Fibroblast of skin of scalp (primary cell): ENCODE data around the gene EEFSEC.
"Not testable (repeated sequence)": the region's sequence is repeated elsewhere in the genome, so short reads cannot be mapped to it uniquely, and the experiment has no call there.

ENCODE experiments used
- DNase-seq: peaks from one replicate; pipeline ENCODE4 v3.0.0-alpha.2; 2013

The EEFSEC gene

GRCh38 chr3:128152419-128153155 is 694 bp upstream of the EEFSEC start:
- DNase-seq = peak; percentile 75

GRCh38 chr3:128154354-128154753 is 1.1 kb downstream of the EEFSEC start:
- DNase-seq = not testable (repeated sequence)

DNA sequence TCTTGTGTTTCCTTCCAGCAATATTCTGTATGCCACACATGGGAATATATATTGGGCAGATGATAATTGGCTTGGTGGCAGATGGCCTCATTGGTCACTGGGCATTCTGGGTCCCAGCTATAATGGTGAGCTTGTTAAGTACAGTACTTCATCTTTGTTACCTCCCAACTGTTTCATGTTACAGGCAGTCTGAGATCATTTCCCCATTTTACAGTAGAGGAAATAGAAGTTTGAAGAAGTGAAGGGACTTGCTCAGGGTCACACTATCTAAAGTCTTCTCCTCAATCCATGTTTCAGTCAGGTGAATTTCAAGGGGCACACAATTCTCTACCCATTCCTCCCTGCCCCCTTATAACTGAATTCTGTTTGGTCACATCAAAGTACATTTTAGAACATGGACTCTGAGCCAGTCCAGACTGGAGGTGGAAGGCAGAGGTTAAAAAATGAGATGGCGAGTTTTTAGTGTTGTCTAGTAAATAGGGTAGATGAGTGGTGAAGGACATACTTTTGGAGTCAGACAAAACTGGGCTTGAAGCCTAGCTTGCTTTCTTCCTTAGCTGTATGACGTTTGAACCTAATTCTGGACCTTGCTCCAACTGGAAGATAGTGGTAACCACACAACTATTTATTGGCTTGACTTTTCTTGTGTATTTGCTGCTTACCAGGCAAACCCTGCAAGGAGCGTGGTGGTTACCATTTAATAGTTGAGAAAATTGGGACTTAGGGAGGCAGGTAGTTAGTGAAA is 2.5 kb downstream of the EEFSEC start:
- no peak for DNase-seq

GRCh38 chr3:128160661-128161060 is 7.4 kb downstream of the EEFSEC start:
- DNase-seq = no peak

- DNase-seq = no peak
These were observed 10.2 kb downstream of the EEFSEC start for GRCh38 chr3:128163432-128163831.

DNA sequence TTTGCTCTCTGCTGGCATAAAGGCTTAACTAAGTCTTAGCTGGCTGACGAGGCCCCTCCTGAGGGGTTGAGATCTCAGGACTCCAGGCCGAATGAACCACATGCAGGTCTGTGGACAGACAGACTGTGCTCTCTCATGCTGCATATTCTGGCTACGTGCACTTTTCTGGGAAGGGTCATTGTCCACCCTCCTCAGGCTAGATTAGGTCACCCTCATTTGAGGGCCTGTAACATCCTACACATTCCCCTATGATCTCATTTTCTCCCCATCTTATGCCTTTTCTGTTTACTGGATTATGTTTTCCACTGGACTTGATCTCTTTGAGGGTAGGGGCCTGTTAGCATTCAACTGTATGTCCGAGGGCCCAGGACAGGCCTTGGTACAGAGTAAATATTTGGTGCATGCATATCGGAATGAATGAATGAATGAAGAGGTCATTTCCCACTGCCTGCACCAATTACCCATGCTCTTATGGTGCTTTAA is 13.7 kb downstream of the EEFSEC start:
- no peak for DNase-seq

DNA sequence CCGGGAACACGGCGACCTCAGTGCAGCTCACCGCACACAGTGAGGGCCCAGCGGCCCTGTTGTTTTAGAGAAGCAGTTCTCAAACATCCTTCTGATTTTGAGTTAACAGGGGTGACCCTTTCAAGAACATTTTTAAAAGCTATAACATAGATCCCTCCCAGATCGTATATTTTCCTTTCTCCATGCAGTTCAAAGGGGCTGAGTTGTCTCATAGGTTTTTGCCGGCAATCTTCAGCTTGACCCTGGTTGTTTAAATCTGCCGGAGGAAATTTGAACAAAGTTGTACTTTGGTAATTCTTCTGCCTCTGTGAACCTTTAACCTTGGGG is 14.3 kb downstream of the EEFSEC start:
- no peak for DNase-seq

GRCh38 chr3:128167973-128168674 is 14.8 kb downstream of the EEFSEC start:
- peak; percentile 9 for DNase-seq

DNA sequence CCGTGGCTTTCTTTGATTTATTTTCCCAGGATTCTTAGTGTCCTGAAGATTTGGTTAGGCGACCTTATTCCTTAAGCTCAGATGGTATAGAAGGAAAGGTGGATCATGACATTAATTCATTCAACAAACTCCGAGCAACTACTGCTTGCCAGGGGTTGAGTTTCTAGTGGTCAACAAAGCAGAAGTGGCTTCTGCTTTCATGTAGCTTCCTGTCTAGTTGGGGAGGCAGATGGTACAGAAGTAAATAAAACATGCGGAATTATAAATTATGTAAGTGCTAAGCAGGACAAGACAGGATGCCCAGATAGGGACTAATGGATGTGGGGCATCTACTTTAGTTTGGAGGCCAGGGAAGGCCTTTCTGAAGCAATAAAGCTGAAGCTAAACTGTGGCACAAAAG is 15.6 kb downstream of the EEFSEC start:
- no peak for DNase-seq

GRCh38 chr3:128170866-128171516 is 17.7 kb downstream of the EEFSEC start:
- DNase-seq = peak; percentile 77

GRCh38 chr3:128173200-128173599 is 19.9 kb downstream of the EEFSEC start:
- DNase-seq = no peak

- no peak for DNase-seq
These were observed 20.6 kb downstream of the EEFSEC start for GRCh38 chr3:128173849-128174248.

- no peak for DNase-seq
These were observed 21.7 kb downstream of the EEFSEC start for GRCh38 chr3:128174675-128175590.

DNA sequence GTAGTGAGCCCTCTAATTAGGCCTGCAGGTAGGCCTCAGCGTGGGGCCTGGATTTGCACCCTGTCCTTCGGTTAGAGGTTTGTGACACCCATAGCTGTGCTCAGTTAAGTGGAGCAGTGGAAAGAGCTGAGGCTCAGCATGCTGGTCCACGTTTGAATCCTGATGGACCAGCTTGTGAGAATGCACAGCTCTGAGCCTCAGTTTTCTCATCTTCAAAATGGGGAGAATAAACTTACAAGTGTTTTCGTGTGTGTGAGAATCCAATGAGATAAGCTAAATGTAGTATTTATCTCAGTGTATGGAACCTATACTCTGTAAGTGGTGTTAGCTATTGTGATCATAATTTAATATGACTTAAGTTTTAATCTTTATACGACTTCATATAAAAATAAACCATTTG is 22.5 kb downstream of the EEFSEC start:
- DNase-seq = no peak

DNA sequence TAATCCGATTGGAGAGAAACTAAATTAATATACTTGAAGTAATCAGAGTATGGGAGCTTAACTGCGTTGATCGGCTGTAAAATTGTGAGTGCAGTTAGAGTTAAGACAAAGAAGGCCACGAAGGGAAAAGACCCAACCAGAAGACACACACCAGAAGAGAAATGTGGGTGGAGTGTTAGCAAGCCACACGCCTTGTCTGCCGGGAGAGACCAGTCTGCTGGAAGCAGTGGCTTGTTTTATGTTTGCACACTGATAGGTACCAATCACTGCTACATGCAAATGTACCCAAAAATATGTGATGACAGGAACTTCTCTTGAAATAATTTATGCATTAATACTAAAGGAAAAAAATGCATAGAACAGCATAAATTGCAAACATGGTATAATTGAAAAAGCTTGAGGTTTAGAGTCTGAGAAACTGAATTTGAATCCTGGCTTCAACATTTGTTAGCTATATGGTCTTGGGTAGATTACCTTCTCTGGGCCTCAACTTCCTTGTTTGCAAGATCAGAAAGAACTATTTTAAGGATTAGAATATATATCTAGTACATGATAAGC is 23.1 kb downstream of the EEFSEC start:
- DNase-seq = no peak

DNA sequence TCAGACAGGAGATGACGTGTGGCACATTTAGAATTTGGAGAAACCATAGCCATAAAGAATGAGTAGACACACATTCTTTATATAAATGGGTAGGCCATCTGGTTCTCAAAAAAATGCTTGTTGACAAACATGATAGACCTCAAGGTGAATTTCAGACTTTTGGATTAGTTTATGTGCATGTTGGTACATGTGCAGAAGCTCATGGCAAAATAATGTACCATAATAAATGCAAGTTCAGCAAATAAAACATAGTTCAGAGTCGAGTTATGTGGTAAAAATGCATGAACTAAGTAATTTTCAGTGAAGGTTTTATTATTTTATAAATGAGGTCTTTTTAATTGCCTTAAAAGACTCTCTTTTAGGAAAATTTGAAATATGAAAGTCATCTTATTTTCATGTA is 24.6 kb downstream of the EEFSEC start:
- no peak for DNase-seq

GRCh38 chr3:128178782-128179483 is 25.7 kb downstream of the EEFSEC start:
- DNase-seq = no peak

- DNase-seq = no peak
These were observed 26.2 kb downstream of the EEFSEC start for GRCh38 chr3:128179484-128179819.

DNA sequence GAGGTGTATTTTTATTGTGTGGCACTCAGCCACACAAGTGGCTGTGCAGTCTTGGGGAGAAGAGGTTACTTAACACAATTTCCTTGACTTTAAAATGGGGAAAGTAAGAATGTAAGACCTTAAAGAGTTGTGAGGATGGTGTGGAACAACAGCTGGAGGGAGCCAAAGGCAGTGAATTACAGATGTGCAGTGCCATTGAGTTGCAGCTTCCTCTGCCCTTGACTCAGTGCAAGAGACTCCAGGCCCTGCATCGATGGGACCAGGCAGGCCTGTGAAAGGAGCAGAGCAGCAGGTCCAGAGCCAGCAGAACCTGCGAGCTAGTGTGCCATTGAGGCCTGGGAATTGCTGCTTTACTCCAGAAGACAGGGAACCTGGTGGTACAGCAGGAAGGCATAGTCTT is 27.2 kb downstream of the EEFSEC start:
- no peak for DNase-seq

GRCh38 chr3:128180913-128181312 is 27.6 kb downstream of the EEFSEC start:
- DNase-seq = no peak

DNA sequence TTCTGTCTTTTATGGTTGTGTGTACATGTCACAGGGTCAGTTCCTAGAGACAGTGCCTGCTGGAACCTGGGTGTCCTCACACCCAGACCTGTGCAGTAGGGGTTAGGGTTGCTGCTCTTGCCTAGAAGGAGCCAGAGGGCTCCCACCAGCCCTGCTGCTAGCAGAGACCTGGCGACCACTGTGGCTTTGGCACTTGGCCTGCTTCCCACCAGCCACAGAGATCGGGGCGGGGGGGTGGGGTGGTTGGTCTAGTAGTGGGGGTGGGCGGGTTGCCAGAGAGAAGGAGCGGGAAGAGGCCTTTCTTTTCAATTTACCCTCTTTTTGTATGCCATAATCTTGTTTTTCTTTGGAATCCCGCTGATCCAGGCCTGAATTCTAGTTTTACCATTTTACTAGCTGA is 29.4 kb downstream of the EEFSEC start:
- DNase-seq = no peak
